HepG2 (cell line): ENCODE measurements around the gene ODC1. TPM values are rescaled to one million over a fixed set of nuclear protein-coding genes. Genes with fewer than 3 reads are reported as not detected.

Experiments used
- ARID2 ChIP-seq: sonication (generic); formaldehyde crosslinking; IDR thresholded peaks from 2 replicates; pipeline ENCODE4 v1.8.1; 2022; ENCODE audit warnings: mild to moderate bottlenecking, missing genetic modification reagents, borderline replicate concordance
- ARNT ChIP-seq: fragments of 450-650 bp; IDR thresholded peaks from 2 replicates; pipeline ENCODE4 v1.6.1; 2017
- ATAD3A ChIP-seq: sonication (generic); formaldehyde crosslinking; IDR thresholded peaks from 2 replicates; pipeline ENCODE4 v1.4.0; 2020; ENCODE audit warnings: missing genetic modification reagents
- ELF3 ChIP-seq: IDR thresholded peaks from 2 replicates; pipeline ENCODE4 v1.6.1; 2016; ENCODE audit warnings: missing genetic modification reagents, missing compliant biosample characterization
- EZH2 ChIP-seq: conservative IDR thresholded peaks from 2 replicates; pipeline ENCODE4 v1.6.1; 2012; ENCODE audit warnings: mild to moderate bottlenecking, low read depth, low read length, moderate library complexity
- FOXJ3 ChIP-seq: sonication (generic); formaldehyde crosslinking; IDR thresholded peaks from 2 replicates; pipeline ENCODE4 v1.4.0; 2020; ENCODE audit warnings: missing genetic modification reagents, mild to moderate bottlenecking, borderline replicate concordance
- GATAD2A ChIP-seq: IDR thresholded peaks from 2 replicates; pipeline ENCODE4 v1.6.1; 2016
- HOXA5 ChIP-seq: sonication (generic); formaldehyde crosslinking; IDR thresholded peaks from 2 replicates; pipeline ENCODE4 v1.4.0; 2020; ENCODE audit warnings: missing genetic modification reagents
- ISX ChIP-seq: sonication (generic); formaldehyde crosslinking; conservative IDR thresholded peaks from 2 replicates; pipeline ENCODE4 v1.5.0; 2020; ENCODE audit warnings: missing genetic modification reagents
- KDM3A ChIP-seq: IDR thresholded peaks from 2 replicates; pipeline ENCODE4 v1.6.1; 2018; ENCODE audit warnings: low read depth, missing compliant biosample characterization
- MXI1 ChIP-seq: IDR thresholded peaks from 3 replicates; pipeline ENCODE4 v1.6.1; 2012; ENCODE audit warnings: low read depth, low read length, inconsistent platforms, borderline replicate concordance
- NR2C2 ChIP-seq: sonication (generic); formaldehyde crosslinking; IDR thresholded peaks from 2 replicates; pipeline ENCODE4 v1.4.0; 2020; ENCODE audit warnings: missing genetic modification reagents, mild to moderate bottlenecking, moderate library complexity, borderline replicate concordance
- PHF21A ChIP-seq: sonication (generic); formaldehyde crosslinking; IDR thresholded peaks from 2 replicates; pipeline ENCODE4 v1.5.0; 2020; ENCODE audit warnings: mild to moderate bottlenecking, missing genetic modification reagents
- RELA ChIP-seq: sonication (generic); formaldehyde crosslinking; IDR thresholded peaks from 2 replicates; pipeline ENCODE4 v1.4.0; 2020; ENCODE audit warnings: missing genetic modification reagents
- SIX4 ChIP-seq: sonication (generic); formaldehyde crosslinking; IDR thresholded peaks from 2 replicates; pipeline ENCODE4 v1.4.0; 2020; ENCODE audit warnings: missing genetic modification reagents
- XRCC5 ChIP-seq: fragments of 200-400 bp; formaldehyde crosslinking; optimal IDR thresholded peaks from 2 replicates; pipeline ENCODE3; 2017; ENCODE audit warnings: mild to moderate bottlenecking, low read length
- YY1 ChIP-seq: IDR thresholded peaks from 2 replicates; pipeline ENCODE4 v1.6.1; 2011; ENCODE audit warnings: low read length, low read depth, moderate library complexity, mild to moderate bottlenecking; ENCODE audit not compliant: insufficient read depth, insufficient replicate concordance
- ZEB1 ChIP-seq: IDR thresholded peaks from 2 replicates; pipeline ENCODE4 v1.6.1; 2012; ENCODE audit warnings: mild to moderate bottlenecking, low read depth, inconsistent platforms; ENCODE audit not compliant: insufficient replicate concordance
- ZFP41 ChIP-seq: sonication (generic); formaldehyde crosslinking; IDR thresholded peaks from 2 replicates; pipeline ENCODE4 v1.4.0; 2020; ENCODE audit warnings: mild to moderate bottlenecking, missing genetic modification reagents, borderline replicate concordance
- ZFP82 ChIP-seq: sonication (generic); formaldehyde crosslinking; IDR thresholded peaks from 2 replicates; pipeline ENCODE4 v1.5.1; 2020; ENCODE audit warnings: mild to moderate bottlenecking, missing genetic modification reagents, borderline replicate concordance
- ZKSCAN1 ChIP-seq: fragments of 150-350 bp; IDR thresholded peaks from 2 replicates; pipeline ENCODE4 v1.6.1; 2014; ENCODE audit warnings: low read length
- ZNF17 ChIP-seq: sonication (generic); formaldehyde crosslinking; IDR thresholded peaks from 2 replicates; pipeline ENCODE4 v1.5.0; 2020; ENCODE audit warnings: mild to moderate bottlenecking, missing genetic modification reagents
- ZNF205 ChIP-seq: IDR thresholded peaks from 2 replicates; pipeline ENCODE4 v1.6.1; 2018; ENCODE audit warnings: missing biosample characterization, missing genetic modification reagents
- ZNF264 ChIP-seq: sonication (generic); formaldehyde crosslinking; IDR thresholded peaks from 2 replicates; pipeline ENCODE4 v1.4.0; 2020; ENCODE audit warnings: missing genetic modification reagents
- ZNF3 ChIP-seq: IDR thresholded peaks from 2 replicates; pipeline ENCODE4 v1.7.0; 2017; ENCODE audit warnings: inconsistent platforms
- ZNF333 ChIP-seq: sonication (generic); formaldehyde crosslinking; IDR thresholded peaks from 2 replicates; pipeline ENCODE4 v1.4.0; 2020; ENCODE audit warnings: mild to moderate bottlenecking, missing genetic modification reagents, borderline replicate concordance
- ZNF382 ChIP-seq: sonication (generic); formaldehyde crosslinking; IDR thresholded peaks from 2 replicates; pipeline ENCODE4 v1.5.0; 2020; ENCODE audit warnings: missing genetic modification reagents, mild to moderate bottlenecking, borderline replicate concordance
- ZNF543 ChIP-seq: sonication (generic); formaldehyde crosslinking; IDR thresholded peaks from 2 replicates; pipeline ENCODE4 v1.4.0; 2020; ENCODE audit warnings: mild to moderate bottlenecking, missing genetic modification reagents
- ZNF567 ChIP-seq: sonication (generic); formaldehyde crosslinking; IDR thresholded peaks from 2 replicates; pipeline ENCODE4 v1.8.1; 2023; ENCODE audit warnings: mild to moderate bottlenecking, missing genetic modification reagents, borderline replicate concordance
- ZNF773 ChIP-seq: sonication (generic); formaldehyde crosslinking; IDR thresholded peaks from 2 replicates; pipeline ENCODE4 v1.4.0; 2020; ENCODE audit warnings: missing genetic modification reagents, borderline replicate concordance
- ZSCAN9 ChIP-seq: IDR thresholded peaks from 2 replicates; pipeline ENCODE4 v1.6.1; 2016; ENCODE audit warnings: borderline replicate concordance
- polyA plus RNA-seq, 8 experiments: library from polyadenylated mRNA; depleted of rRNA in 3 of 8; stranded (reverse) in 7 of 8; unstranded in 1 of 8; fragments of >200 nt; fragmentation: Illumina TruSeq in 4 of 8; extraction: Trizol in 4 of 8; gene quantifications; 2 replicates each; pipeline versions ENCODE4 v1.2.1 to v1.2.3, GENCODE V29; 2011 to 2016; ENCODE audit warnings: low read depth in 4 of 8, missing spikeins in 1 of 8, mixed read lengths in 1 of 8; ENCODE audit not compliant: insufficient read depth in 1 of 8
- total RNA-seq, 5 experiments: library from RNA; depleted of rRNA; stranded (reverse); fragments of >200 nt; fragmentation: Illumina TruSeq; extraction: Trizol; gene quantifications; 2 replicates each; pipeline ENCODE4 v1.2.3, GENCODE V29; 2016; ENCODE audit warnings: low read depth in 1 of 5
- TF ChIP-seq, protein P1 (sequence below): sonication (generic); formaldehyde crosslinking; IDR thresholded peaks from 2 replicates; pipeline ENCODE4 v1.4.0; 2020; ENCODE audit warnings: missing genetic modification reagents
- TF ChIP-seq, protein P2 (sequence below): sonication (generic); formaldehyde crosslinking; IDR thresholded peaks from 2 replicates; pipeline ENCODE4 v1.5.0; 2020; ENCODE audit warnings: mild to moderate bottlenecking, missing genetic modification reagents

The ODC1 gene
- total and polyA plus RNA-seq, 2 of the 13 experiments (the other 11 are each of a cell fraction or from before 2014, with no cell fraction given), result 142 to 371 TPM

DNA sequence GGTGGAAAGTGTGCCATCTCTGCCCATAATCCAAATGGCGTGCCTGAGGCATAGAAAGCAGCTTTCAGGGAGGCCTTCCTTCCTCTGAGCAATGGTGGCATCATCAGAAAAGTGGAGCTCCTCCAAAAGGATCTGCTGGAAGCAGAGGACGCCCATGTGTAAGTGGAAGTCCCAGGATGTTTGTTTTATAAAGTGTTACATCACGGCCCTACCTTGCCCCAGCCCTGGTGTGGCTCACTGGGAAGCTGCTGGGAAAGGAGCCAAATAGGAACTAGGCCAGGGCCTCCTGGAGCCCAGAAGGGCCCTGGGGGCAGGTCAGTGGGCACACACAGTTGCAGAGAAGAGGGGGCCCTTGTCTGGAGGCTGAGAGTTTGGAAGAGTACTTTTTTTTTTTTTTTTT is 4.2 kb upstream of the ODC1 start (continued):
- TF ChIP-seq ARID2 (no peak), ARNT (no peak), ZKSCAN1 (no peak), YY1 (no peak), ZSCAN9 (CRISPR knock-in tag) (0 out of 2 replicates have a peak, but pooled peaks have one; percentile 53), ZNF773 (CRISPR knock-in tag) (no peak), KDM3A (CRISPR knock-in tag) (no peak), ZNF382 (CRISPR knock-in tag) (no peak), ZNF543 (CRISPR knock-in tag) (0 out of 2 replicates have a peak, but pooled peaks have one; percentile 54), ZFP82 (CRISPR knock-in tag) (no peak), RELA (CRISPR knock-in tag) (no peak), ELF3 (CRISPR knock-in tag) (peak; percentile 77), MXI1 (no peak; the same call in 2 of the 3 replicates), ZNF333 (CRISPR knock-in tag) (no peak), ISX (CRISPR knock-in tag) (no peak), ZNF205 (no peak), HOXA5 (CRISPR knock-in tag) (0 out of 2 replicates have a peak, but pooled peaks have one; percentile 41), ZNF17 (no peak), EZH2 (no peak), PHF21A (CRISPR knock-in tag) (peak; percentile 75), NR2C2 (CRISPR knock-in tag) (no peak), XRCC5 (peak; percentile 51), SIX4 (no peak), FOXJ3 (CRISPR knock-in tag) (no peak), ZNF3 (no peak), ZNF567 (CRISPR knock-in tag) (no peak), ZEB1 (no peak), ZNF264 (no peak), GATAD2A (CRISPR knock-in tag) (peak; percentile 94), ATAD3A (CRISPR knock-in tag) (no peak), ZFP41 (CRISPR knock-in tag) (no peak)
- TF ChIP-seq, protein P1, sequence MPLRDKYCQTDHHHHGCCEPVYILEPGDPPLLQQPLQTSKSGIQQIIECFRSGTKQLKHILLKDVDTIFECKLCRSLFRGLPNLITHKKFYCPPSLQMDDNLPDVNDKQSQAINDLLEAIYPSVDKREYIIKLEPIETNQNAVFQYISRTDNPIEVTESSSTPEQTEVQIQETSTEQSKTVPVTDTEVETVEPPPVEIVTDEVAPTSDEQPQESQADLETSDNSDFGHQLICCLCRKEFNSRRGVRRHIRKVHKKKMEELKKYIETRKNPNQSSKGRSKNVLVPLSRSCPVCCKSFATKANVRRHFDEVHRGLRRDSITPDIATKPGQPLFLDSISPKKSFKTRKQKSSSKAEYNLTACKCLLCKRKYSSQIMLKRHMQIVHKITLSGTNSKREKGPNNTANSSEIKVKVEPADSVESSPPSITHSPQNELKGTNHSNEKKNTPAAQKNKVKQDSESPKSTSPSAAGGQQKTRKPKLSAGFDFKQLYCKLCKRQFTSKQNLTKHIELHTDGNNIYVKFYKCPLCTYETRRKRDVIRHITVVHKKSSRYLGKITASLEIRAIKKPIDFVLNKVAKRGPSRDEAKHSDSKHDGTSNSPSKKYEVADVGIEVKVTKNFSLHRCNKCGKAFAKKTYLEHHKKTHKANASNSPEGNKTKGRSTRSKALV (CRISPR knock-in tag), result no peak
- TF ChIP-seq, protein P2, sequence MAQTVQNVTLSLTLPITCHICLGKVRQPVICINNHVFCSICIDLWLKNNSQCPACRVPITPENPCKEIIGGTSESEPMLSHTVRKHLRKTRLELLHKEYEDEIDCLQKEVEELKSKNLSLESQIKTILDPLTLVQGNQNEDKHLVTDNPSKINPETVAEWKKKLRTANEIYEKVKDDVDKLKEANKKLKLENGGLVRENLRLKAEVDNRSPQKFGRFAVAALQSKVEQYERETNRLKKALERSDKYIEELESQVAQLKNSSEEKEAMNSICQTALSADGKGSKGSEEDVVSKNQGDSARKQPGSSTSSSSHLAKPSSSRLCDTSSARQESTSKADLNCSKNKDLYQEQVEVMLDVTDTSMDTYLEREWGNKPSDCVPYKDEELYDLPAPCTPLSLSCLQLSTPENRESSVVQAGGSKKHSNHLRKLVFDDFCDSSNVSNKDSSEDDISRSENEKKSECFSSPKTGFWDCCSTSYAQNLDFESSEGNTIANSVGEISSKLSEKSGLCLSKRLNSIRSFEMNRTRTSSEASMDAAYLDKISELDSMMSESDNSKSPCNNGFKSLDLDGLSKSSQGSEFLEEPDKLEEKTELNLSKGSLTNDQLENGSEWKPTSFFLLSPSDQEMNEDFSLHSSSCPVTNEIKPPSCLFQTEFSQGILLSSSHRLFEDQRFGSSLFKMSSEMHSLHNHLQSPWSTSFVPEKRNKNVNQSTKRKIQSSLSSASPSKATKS, result no peak
